ENCODE measurements around the gene ZBTB20. TPM values are rescaled to one million over a fixed set of nuclear protein-coding genes. Genes with fewer than 3 reads are reported as not detected.

Gene ZBTB20
- total RNA-seq, 5 donors from 2014 or later (not counting 1 experiment from before 2014, with no cell fraction given), result 43.1 to 80.7 (median 48.4) TPM

DNA sequence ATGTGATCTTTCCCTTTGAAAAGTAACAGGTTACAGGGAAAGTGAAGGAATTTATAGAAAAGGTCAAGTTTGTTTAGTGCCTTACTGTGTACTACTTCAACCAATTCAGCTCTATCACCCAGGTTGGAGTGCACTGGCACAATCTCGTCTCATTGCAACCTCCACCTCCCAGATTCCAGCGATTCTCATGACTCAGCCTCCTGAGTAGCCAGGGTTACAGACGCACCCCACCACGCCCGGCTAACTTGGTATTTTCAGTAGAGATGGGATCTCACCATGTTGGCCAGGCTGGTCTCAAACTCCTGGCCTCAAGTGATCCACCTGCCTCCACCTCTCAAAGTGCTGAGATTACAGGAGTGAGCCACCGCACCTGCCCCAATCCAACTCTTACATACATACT lies 279.7 kb downstream of the ZBTB20 start:
- Mint-ChIP-seq H3K4me1 (peaks cover 57 to 70% (median 58%) of the 10 kb centered on the region in 3 donors), H3K9me3 (no peaks in the 10 kb centered on the region), H3K4me3 (no peak overlapping the region), H3K27me3 (no peaks in the 10 kb centered on the region), H3K36me3 (peaks cover 13% of the 10 kb centered on the region), H3K27ac (no peak overlapping the region)
- POLR2A ChIA-PET, result no interaction called here
- Histone ChIP-seq H3K9me3 (no peaks in the 10 kb centered on the region), H3K4me1 (ENCODE audit: control insufficient read depth in 1 of 2, extremely low read depth in 1 of 2, insufficient read depth in 2 of 2, low read length in 2 of 2) (peaks cover 0 to 4% of the 10 kb centered on the region in 2 experiments), H3K4me3 (ENCODE audit: control insufficient read depth in 1 of 2, extremely low read depth in 1 of 2, low read length in 1 of 2) (no peak overlapping the region), H3K27me3 (replicated peaks in 1 of 2; ENCODE audit: control insufficient read depth in 2 of 2, extremely low read depth in 1 of 2, insufficient read depth in 2 of 2, low read length in 1 of 2) (no peaks in the 10 kb centered on the region), H3K36me3 (ENCODE audit: control insufficient read depth in 2 of 2, extremely low read depth in 1 of 2, insufficient read depth in 1 of 2, low read length in 1 of 2) (no peaks in the 10 kb centered on the region), H3K27ac (ENCODE audit: low read length) (no peak overlapping the region)
- 97% methylated on average over 5 of the region's 6 CpGs for whole genome bisulfite sequencing (ENCODE audit: insufficient coverage)
- no peak for ATAC-seq (replicated peaks in 1 of 4)
- CTCF ChIA-PET, result no interaction called here
- DNase-seq, result no peak

DNA sequence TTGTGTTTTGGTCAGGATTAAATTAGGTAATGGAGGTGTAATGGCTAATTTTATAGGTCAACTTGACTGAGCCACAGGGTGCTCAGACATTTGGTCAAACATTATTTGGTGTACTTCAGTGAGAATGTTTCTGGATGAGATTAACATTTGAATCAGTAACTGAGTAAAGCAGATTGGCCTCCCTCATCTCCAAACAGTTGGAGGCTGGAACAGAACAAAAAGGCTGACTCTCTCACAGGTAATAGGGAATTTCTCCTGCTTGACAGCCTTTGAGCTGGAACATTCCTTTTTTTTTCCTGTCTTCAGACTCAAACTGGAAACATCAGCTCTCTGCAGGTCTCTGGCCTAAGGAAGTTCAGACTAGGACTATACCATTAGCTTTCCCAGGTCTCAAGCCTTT lies 280.7 kb downstream of the ZBTB20 start:
- Histone ChIP-seq H3K27ac (ENCODE audit: low read length) (no peak overlapping the region), H3K27me3 (replicated peaks in 1 of 2; ENCODE audit: control insufficient read depth in 2 of 2, extremely low read depth in 1 of 2, insufficient read depth in 2 of 2, low read length in 1 of 2) (no peaks in the 10 kb centered on the region), H3K36me3 (ENCODE audit: control insufficient read depth in 2 of 2, extremely low read depth in 1 of 2, insufficient read depth in 1 of 2, low read length in 1 of 2) (no peaks in the 10 kb centered on the region), H3K4me3 (ENCODE audit: control insufficient read depth in 1 of 2, extremely low read depth in 1 of 2, low read length in 1 of 2) (no peak overlapping the region), H3K9me3 (no peaks in the 10 kb centered on the region), H3K4me1 (ENCODE audit: control insufficient read depth in 1 of 2, extremely low read depth in 1 of 2, insufficient read depth in 2 of 2, low read length in 2 of 2) (peaks cover 0 to 4% of the 10 kb centered on the region in 2 experiments)
- Mint-ChIP-seq H3K9me3 (no peaks in the 10 kb centered on the region), H3K27me3 (no peaks in the 10 kb centered on the region), H3K27ac (no peak overlapping the region), H3K4me3 (no peak overlapping the region), H3K36me3 (peaks cover 6% of the 10 kb centered on the region), H3K4me1 (peaks cover 56 to 70% (median 60%) of the 10 kb centered on the region in 3 donors)
- CTCF ChIA-PET, result no interaction called here
- POLR2A ChIA-PET, result no interaction called here
- ATAC-seq (replicated peaks in 1 of 4), result no peak
- DNase-seq, result no peak

DNA sequence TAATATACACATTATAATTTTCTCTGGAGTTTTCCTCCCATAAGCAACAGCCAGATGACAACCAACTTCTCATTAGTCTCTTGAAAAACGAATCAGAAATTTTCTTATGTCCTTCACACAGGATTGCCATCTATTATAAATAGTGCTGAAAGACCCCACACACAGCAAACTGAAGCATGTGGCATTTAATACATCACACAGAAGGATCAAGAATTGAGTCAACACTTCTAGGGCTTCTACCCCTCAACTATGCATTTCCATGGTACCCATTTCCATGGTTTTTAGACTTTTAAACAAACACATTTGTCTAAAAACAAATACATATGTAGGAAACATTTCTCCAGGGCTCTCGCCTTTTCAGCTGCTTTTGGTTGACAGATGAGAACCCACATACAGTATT lies 282.1 kb downstream of the ZBTB20 start:
- H3K36me3 Mint-ChIP-seq, result no peaks in the 10 kb centered on the region
- Histone ChIP-seq H3K9me3 (no peaks in the 10 kb centered on the region), H3K4me1 (ENCODE audit: control insufficient read depth in 1 of 2, extremely low read depth in 1 of 2, insufficient read depth in 2 of 2, low read length in 2 of 2) (peaks cover 0 to 4% of the 10 kb centered on the region in 2 experiments), H3K27me3 (replicated peaks in 1 of 2; ENCODE audit: control insufficient read depth in 2 of 2, extremely low read depth in 1 of 2, insufficient read depth in 2 of 2, low read length in 1 of 2) (no peaks in the 10 kb centered on the region), H3K27ac (ENCODE audit: low read length) (no peak overlapping the region), H3K4me3 (ENCODE audit: control insufficient read depth in 1 of 2, extremely low read depth in 1 of 2, low read length in 1 of 2) (no peak overlapping the region), H3K36me3 (ENCODE audit: control insufficient read depth in 2 of 2, extremely low read depth in 1 of 2, insufficient read depth in 1 of 2, low read length in 1 of 2) (no peaks in the 10 kb centered on the region)
- H3K9me3 Mint-ChIP-seq, result no peaks in the 10 kb centered on the region
- no peaks in the 10 kb centered on the region for H3K27me3 Mint-ChIP-seq
- ATAC-seq (replicated peaks in 1 of 4) (no peak), DNase-seq (no peak)
- no peak overlapping the region for H3K27ac Mint-ChIP-seq
- H3K4me1 Mint-ChIP-seq, result peaks cover 59 to 75% (median 65%) of the 10 kb centered on the region in 3 donors
- CTCF ChIA-PET, result interaction anchor here (0.5 to 0.6 kb wide), 2 partner anchors 674 to 1124 kb away, joined by 3 read pairs; no protein-coding TSS in a partner anchor
- POLR2A ChIA-PET, result interaction anchor here in 1 of 2 donors (0.7 kb wide), 1 partner anchor 9 kb away, joined by 5 read pairs; no protein-coding TSS in a partner anchor
- no peak overlapping the region for H3K4me3 Mint-ChIP-seq
- WGBS (ENCODE audit: insufficient coverage), result 88% methylated on average over 2 of the region's 2 CpGs

DNA sequence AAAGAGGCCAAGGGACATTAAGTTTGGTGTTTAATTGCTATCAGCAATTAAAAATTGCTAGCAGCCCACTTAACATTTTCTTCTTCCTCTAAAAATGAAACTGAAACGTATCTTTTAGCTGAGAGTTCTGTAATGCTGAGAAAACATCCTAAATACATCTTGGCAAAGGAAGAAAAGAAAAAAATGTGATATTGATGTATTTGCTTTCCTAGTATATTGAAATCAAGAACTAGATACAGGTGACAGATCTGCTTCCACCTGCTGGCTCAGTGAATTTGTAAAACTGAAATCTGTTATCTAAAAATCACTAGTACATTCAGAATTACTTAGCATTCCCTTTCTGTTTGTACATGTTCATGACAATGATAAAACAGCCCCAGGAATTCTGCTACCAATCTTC lies 283.2 kb downstream of the ZBTB20 start:
- peak overlapping the region; percentile 65 to 70 for H3K27ac Mint-ChIP-seq
- ChIA-PET POLR2A (interaction anchor here in 1 of 2 donors (1.2 kb wide), 1 partner anchor 42 kb away, joined by 3 read pairs; no protein-coding TSS in a partner anchor), CTCF (interaction anchor here in 1 of 2 donors (1.2 kb wide), 1 partner anchor 10 kb away, joined by 3 read pairs; no protein-coding TSS in a partner anchor)
- H3K9me3 Mint-ChIP-seq, result no peaks in the 10 kb centered on the region
- H3K4me3 Mint-ChIP-seq, result peak overlapping the region; percentile 49 to 57 (median 55)
- no peaks in the 10 kb centered on the region for H3K27me3 ChIP-seq (replicated peaks in 1 of 2; ENCODE audit: control insufficient read depth in 2 of 2, extremely low read depth in 1 of 2, insufficient read depth in 2 of 2, low read length in 1 of 2)
- H3K36me3 Mint-ChIP-seq, result no peaks in the 10 kb centered on the region
- H3K27ac ChIP-seq (ENCODE audit: low read length), result peak overlapping the region; percentile 13
- no CpG with 5 or more reads among the region's 1 CpG for WGBS (ENCODE audit: insufficient coverage)
- ATAC-seq (replicated peaks in 1 of 4), result peak in 1 of 4 experiments; percentile 36
- H3K27me3 Mint-ChIP-seq, result no peaks in the 10 kb centered on the region
- H3K4me1 ChIP-seq (ENCODE audit: control insufficient read depth in 1 of 2, extremely low read depth in 1 of 2, insufficient read depth in 2 of 2, low read length in 2 of 2), result peaks cover 0 to 4% of the 10 kb centered on the region in 2 experiments
- H3K9me3 ChIP-seq, result no peaks in the 10 kb centered on the region
- H3K4me1 Mint-ChIP-seq, result peaks cover 62 to 86% (median 66%) of the 10 kb centered on the region in 3 donors
- H3K4me3 ChIP-seq (ENCODE audit: control insufficient read depth in 1 of 2, extremely low read depth in 1 of 2, low read length in 1 of 2), result no peak overlapping the region
- no peaks in the 10 kb centered on the region for H3K36me3 ChIP-seq (ENCODE audit: control insufficient read depth in 2 of 2, extremely low read depth in 1 of 2, insufficient read depth in 1 of 2, low read length in 1 of 2)
- DNase-seq, result peak in 1 of 35 experiments; percentile 6

DNA sequence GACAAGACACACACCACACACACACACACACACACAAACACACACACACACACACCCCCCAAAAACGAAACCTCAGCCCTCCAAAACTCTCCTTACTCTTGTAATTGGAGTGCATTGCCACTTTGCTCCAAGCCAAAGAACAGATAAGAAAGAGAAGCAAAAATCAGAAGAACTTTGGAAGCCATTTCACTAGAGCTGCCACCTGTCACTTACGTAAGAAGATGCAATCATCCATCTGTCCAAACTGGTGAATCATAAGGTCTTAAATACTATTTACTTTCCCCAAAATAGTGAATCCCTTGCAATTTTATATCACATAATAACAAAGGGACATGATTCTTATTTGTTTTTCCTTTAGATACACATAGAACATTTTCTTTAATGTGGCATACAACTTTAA lies 285.4 kb downstream of the ZBTB20 start:
- H3K27me3 ChIP-seq (replicated peaks in 1 of 2; ENCODE audit: control insufficient read depth in 2 of 2, extremely low read depth in 1 of 2, insufficient read depth in 2 of 2, low read length in 1 of 2), result no peaks in the 10 kb centered on the region
- CTCF ChIA-PET, result no interaction called here
- Mint-ChIP-seq H3K27ac (peak overlapping the region in 1 of 2 donors; percentile 24), H3K4me3 (no peak overlapping the region), H3K4me1 (peaks cover 53 to 84% (median 60%) of the 10 kb centered on the region in 3 donors), H3K9me3 (no peaks in the 10 kb centered on the region), H3K36me3 (no peaks in the 10 kb centered on the region), H3K27me3 (no peaks in the 10 kb centered on the region)
- H3K4me1 ChIP-seq (ENCODE audit: control insufficient read depth in 1 of 2, extremely low read depth in 1 of 2, insufficient read depth in 2 of 2, low read length in 2 of 2), result peaks cover 0 to 4% of the 10 kb centered on the region in 2 experiments
- 100% methylated on average over 1 of the region's 2 CpGs for WGBS (ENCODE audit: insufficient coverage)
- POLR2A ChIA-PET, result no interaction called here
- H3K4me3 ChIP-seq (ENCODE audit: control insufficient read depth in 1 of 2, extremely low read depth in 1 of 2, low read length in 1 of 2), result no peak overlapping the region
- H3K27ac ChIP-seq (ENCODE audit: low read length), result no peak overlapping the region
- no peaks in the 10 kb centered on the region for H3K9me3 ChIP-seq
- no peaks in the 10 kb centered on the region for H3K36me3 ChIP-seq (ENCODE audit: control insufficient read depth in 2 of 2, extremely low read depth in 1 of 2, insufficient read depth in 1 of 2, low read length in 1 of 2)
- ATAC-seq (replicated peaks in 1 of 4) (no peak), DNase-seq (no peak)

DNA sequence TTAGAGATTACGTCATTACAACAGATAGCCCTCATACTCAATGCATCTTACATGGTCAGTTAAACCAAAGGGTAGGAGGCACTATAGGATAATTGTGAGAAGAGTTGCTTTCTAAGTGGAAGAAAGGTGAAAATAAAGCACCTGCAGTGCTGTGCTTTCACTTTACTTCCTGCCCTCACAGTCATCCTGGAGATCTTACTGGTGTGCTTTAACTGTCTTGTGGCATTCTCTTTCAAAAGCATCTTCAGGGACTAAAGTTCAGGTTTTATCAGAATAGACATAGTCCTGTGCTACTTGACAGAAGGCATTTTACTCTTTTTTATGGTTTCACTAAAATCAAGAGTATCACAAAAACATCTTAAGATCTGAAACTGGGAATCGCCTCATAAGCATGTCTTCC lies 286.6 kb downstream of the ZBTB20 start:
- Histone ChIP-seq H3K9me3 (no peaks in the 10 kb centered on the region), H3K4me3 (ENCODE audit: control insufficient read depth in 1 of 2, extremely low read depth in 1 of 2, low read length in 1 of 2) (no peak overlapping the region), H3K36me3 (ENCODE audit: control insufficient read depth in 2 of 2, extremely low read depth in 1 of 2, insufficient read depth in 1 of 2, low read length in 1 of 2) (no peaks in the 10 kb centered on the region), H3K27ac (ENCODE audit: low read length) (no peak overlapping the region), H3K27me3 (replicated peaks in 1 of 2; ENCODE audit: control insufficient read depth in 2 of 2, extremely low read depth in 1 of 2, insufficient read depth in 2 of 2, low read length in 1 of 2) (no peaks in the 10 kb centered on the region), H3K4me1 (ENCODE audit: control insufficient read depth in 1 of 2, extremely low read depth in 1 of 2, insufficient read depth in 2 of 2, low read length in 2 of 2) (peaks cover 0 to 4% of the 10 kb centered on the region in 2 experiments)
- no peaks in the 10 kb centered on the region for H3K9me3 Mint-ChIP-seq
- ChIA-PET POLR2A (no interaction called here), CTCF (no interaction called here)
- ATAC-seq (replicated peaks in 1 of 4), result peak in 1 of 4 experiments; percentile 35
- H3K36me3 Mint-ChIP-seq, result no peaks in the 10 kb centered on the region
- no CpG with 5 or more reads among the region's 2 CpGs for WGBS (ENCODE audit: insufficient coverage)
- no peak overlapping the region for H3K4me3 Mint-ChIP-seq
- H3K4me1 Mint-ChIP-seq, result peaks cover 47 to 75% (median 53%) of the 10 kb centered on the region in 3 donors
- no peak for DNase-seq
- H3K27me3 Mint-ChIP-seq, result no peaks in the 10 kb centered on the region
- no peak overlapping the region for H3K27ac Mint-ChIP-seq

Measured in T-cell (primary cell).